ENCODE results near the gene RBBP8.

The RBBP8 gene

GRCh38 chr18:23033056-23033455 is 99.9 kb downstream of the RBBP8 start:
- H3K9me3 ChIP-seq (ENCODE audit: severe bottlenecking) = no peaks in the 10 kb centered on the region
- H3K36me3 ChIP-seq (ENCODE audit: low read depth) = peaks cover 5% of the 10 kb centered on the region; the same call in 1 of the 2 replicates
- peak overlapping the region; percentile 97 for H3K27ac ChIP-seq (ENCODE audit: poor library complexity, severe bottlenecking)
- no peak for TF ChIP-seq CTCF (IDR thresholded peaks at IDR 0.05; ENCODE audit: poor library complexity, severe bottlenecking)
- no peak for DNase-seq (ENCODE audit: low spot score)
- H3K4me3 ChIP-seq (ENCODE audit: severe bottlenecking) = no peak overlapping the region
- ATAC-seq (ENCODE audit: low read depth) = no peak
- no peaks in the 10 kb centered on the region for H3K27me3 ChIP-seq (ENCODE audit: insufficient read depth, poor library complexity, severe bottlenecking)
- H3K4me1 ChIP-seq (ENCODE audit: insufficient read depth, poor library complexity, severe bottlenecking) = peaks cover 30% of the 10 kb centered on the region

- ATAC-seq (ENCODE audit: low read depth) (no peak), DNase-seq (ENCODE audit: low spot score) (no peak)
- H3K27ac ChIP-seq (ENCODE audit: poor library complexity, severe bottlenecking) = no peak overlapping the region
- H3K36me3 ChIP-seq (ENCODE audit: low read depth) = no peaks in the 10 kb centered on the region
- H3K27me3 ChIP-seq (ENCODE audit: insufficient read depth, poor library complexity, severe bottlenecking) = no peaks in the 10 kb centered on the region
- H3K4me1 ChIP-seq (ENCODE audit: insufficient read depth, poor library complexity, severe bottlenecking) = peaks cover 31% of the 10 kb centered on the region
- TF ChIP-seq CTCF (IDR thresholded peaks at IDR 0.05; ENCODE audit: poor library complexity, severe bottlenecking) = no peak
- H3K4me3 ChIP-seq (ENCODE audit: severe bottlenecking) = no peak overlapping the region
- no peaks in the 10 kb centered on the region for H3K9me3 ChIP-seq (ENCODE audit: severe bottlenecking)
Observed at GRCh38 chr18:23036660-23037201, 103.6 kb downstream of the RBBP8 start.

- H3K27ac ChIP-seq (ENCODE audit: poor library complexity, severe bottlenecking) = no peak overlapping the region
- no peaks in the 10 kb centered on the region for H3K9me3 ChIP-seq (ENCODE audit: severe bottlenecking)
- H3K27me3 ChIP-seq (ENCODE audit: insufficient read depth, poor library complexity, severe bottlenecking) = no peaks in the 10 kb centered on the region
- no peak for TF ChIP-seq CTCF (IDR thresholded peaks at IDR 0.05; ENCODE audit: poor library complexity, severe bottlenecking)
- peaks cover 22% of the 10 kb centered on the region for H3K4me1 ChIP-seq (ENCODE audit: insufficient read depth, poor library complexity, severe bottlenecking)
- ATAC-seq (ENCODE audit: low read depth) (no peak), DNase-seq (ENCODE audit: low spot score) (no peak)
- H3K36me3 ChIP-seq (ENCODE audit: low read depth) = no peaks in the 10 kb centered on the region
- H3K4me3 ChIP-seq (ENCODE audit: severe bottlenecking) = no peak overlapping the region
Observed at GRCh38 chr18:23037646-23038045, 104.5 kb downstream of the RBBP8 start.

GRCh38 chr18:23038712-23039111 is 105.6 kb downstream of the RBBP8 start:
- H3K36me3 ChIP-seq (ENCODE audit: low read depth) = no peaks in the 10 kb centered on the region
- DNase-seq (ENCODE audit: low spot score) = no peak

More at GRCh38 chr18:23038712-23039111, 105.6 kb downstream of the RBBP8 start:
- no peak for TF ChIP-seq CTCF (IDR thresholded peaks at IDR 0.05; ENCODE audit: poor library complexity, severe bottlenecking)
- no peaks in the 10 kb centered on the region for H3K9me3 ChIP-seq (ENCODE audit: severe bottlenecking)
- peak overlapping the region; percentile 1 for H3K27ac ChIP-seq (ENCODE audit: poor library complexity, severe bottlenecking)
- peaks cover 11% of the 10 kb centered on the region for H3K4me1 ChIP-seq (ENCODE audit: insufficient read depth, poor library complexity, severe bottlenecking)
- ATAC-seq (ENCODE audit: low read depth) = peak; percentile 58
- H3K27me3 ChIP-seq (ENCODE audit: insufficient read depth, poor library complexity, severe bottlenecking) = no peaks in the 10 kb centered on the region
- H3K4me3 ChIP-seq (ENCODE audit: severe bottlenecking) = no peak overlapping the region

Measured in RWPE2 (cell line).